HG02571 (cell line): ENCODE results near the gene IFITM2.
"Not testable (repeated sequence)": the region's sequence is repeated elsewhere in the genome, so short reads cannot be mapped to it uniquely, and the experiment has no call there.

ENCODE experiments used
- ATAC-seq: cut with Tn5 transposase; IDR thresholded peaks from one replicate; pipeline ENCODE4 v1.9.1; 2021; ENCODE audit warnings: mild to moderate bottlenecking, moderate library complexity; ENCODE audit not compliant: unreplicated experiment

IFITM2 gene

GRCh38 chr11:306645-307371 lies 808 bp upstream of the IFITM2 start:
- no peak for ATAC-seq

GRCh38 chr11:308740-309665 lies 1.4 kb downstream of the IFITM2 start:
- not testable (repeated sequence) for ATAC-seq

- not testable (repeated sequence) for ATAC-seq
Measured at GRCh38 chr11:309979-310572, 2.5 kb downstream of the IFITM2 start.

GRCh38 chr11:311013-311748 lies 3.6 kb downstream of the IFITM2 start:
- not testable (repeated sequence) for ATAC-seq

- no peak for ATAC-seq
Measured at GRCh38 chr11:312092-312816, 4.6 kb downstream of the IFITM2 start.

GRCh38 chr11:313304-313786 lies 5.7 kb downstream of the IFITM2 start:
- ATAC-seq, result no peak

GRCh38 chr11:313787-314553 lies 6.4 kb downstream of the IFITM2 start, which contains the start of gene IFITM1:
Gene IFITM1, plus strand, starts transcription at chr11:314040. Its CDS starts 131 bp downstream, at chr11:314171.
- peak; percentile 37 for ATAC-seq

- not testable (repeated sequence) for ATAC-seq
Measured at GRCh38 chr11:314554-314875, 6.9 kb downstream of the IFITM2 start.

- no peak for ATAC-seq
Measured at GRCh38 chr11:315051-315481, 7.5 kb downstream of the IFITM2 start.

GRCh38 chr11:315516-315994 lies 7.9 kb downstream of the IFITM2 start:
- ATAC-seq, result no peak

GRCh38 chr11:316031-316701 lies 8.6 kb downstream of the IFITM2 start:
- ATAC-seq, result no peak

- no peak for ATAC-seq
Measured at GRCh38 chr11:316891-317301, 9.3 kb downstream of the IFITM2 start.

- ATAC-seq, result not testable (repeated sequence)
Measured at GRCh38 chr11:317668-318404, 10.2 kb downstream of the IFITM2 start.

GRCh38 chr11:318405-319120 lies 10.9 kb downstream of the IFITM2 start:
- ATAC-seq, result not testable (repeated sequence)

GRCh38 chr11:319121-319887 lies 11.7 kb downstream of the IFITM2 start:
- not testable (repeated sequence) for ATAC-seq

GRCh38 chr11:319888-320273 lies 12.3 kb downstream of the IFITM2 start:
- ATAC-seq, result not testable (repeated sequence)
